ENCODE results near the gene PFN3.

PFN3 gene

DNA sequence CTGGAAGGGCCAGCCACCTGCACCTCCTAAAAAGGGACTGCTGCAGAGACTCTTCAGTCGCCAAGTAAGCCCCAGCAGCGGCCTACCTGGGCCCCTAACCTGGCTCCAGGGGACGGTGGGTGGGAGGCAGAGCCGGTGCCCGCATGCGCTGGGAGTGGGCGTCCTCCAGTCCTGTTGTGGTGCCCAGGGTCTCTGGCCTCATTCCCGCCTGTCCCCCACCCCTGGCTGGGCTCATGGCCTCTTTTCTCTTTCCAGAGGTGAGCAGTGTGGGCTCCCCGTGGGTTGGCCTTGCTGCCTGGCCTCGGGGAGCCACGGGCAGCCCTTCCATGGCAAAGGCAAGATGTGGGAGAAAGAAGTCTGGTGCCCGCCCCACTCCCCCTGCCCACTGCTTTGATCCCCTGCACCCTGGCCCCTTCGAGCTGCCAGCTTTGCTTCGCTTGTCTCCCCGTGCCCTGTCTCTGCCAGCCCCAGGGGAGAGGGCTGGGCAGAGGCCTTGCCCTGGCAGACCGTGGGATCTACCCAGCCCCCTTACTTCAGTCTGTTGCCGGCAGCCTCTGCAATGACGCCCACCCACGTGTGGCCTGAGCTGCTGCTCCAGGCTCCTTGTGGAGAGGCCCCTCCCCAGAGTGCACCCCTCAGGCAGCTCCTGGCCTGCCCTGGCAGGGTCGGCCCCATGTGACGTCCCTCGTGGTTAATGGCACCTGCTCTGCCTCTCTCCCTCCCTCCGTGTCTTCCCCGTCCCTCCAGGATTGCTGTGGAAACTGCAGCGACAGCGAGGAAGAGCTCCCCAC, 40.7 kb upstream of the PFN3 start:
- H3K4me1 Mint-ChIP-seq: peaks cover 67% of the 10 kb centered on the region
- H3K4me3 Mint-ChIP-seq: no peak overlapping the region
- H3K27ac Mint-ChIP-seq: no peak overlapping the region
- H3K36me3 Mint-ChIP-seq: peaks cover 11% of the 10 kb centered on the region
- no peaks in the 10 kb centered on the region for H3K9me3 Mint-ChIP-seq
- no peaks in the 10 kb centered on the region for H3K27me3 Mint-ChIP-seq

DNA sequence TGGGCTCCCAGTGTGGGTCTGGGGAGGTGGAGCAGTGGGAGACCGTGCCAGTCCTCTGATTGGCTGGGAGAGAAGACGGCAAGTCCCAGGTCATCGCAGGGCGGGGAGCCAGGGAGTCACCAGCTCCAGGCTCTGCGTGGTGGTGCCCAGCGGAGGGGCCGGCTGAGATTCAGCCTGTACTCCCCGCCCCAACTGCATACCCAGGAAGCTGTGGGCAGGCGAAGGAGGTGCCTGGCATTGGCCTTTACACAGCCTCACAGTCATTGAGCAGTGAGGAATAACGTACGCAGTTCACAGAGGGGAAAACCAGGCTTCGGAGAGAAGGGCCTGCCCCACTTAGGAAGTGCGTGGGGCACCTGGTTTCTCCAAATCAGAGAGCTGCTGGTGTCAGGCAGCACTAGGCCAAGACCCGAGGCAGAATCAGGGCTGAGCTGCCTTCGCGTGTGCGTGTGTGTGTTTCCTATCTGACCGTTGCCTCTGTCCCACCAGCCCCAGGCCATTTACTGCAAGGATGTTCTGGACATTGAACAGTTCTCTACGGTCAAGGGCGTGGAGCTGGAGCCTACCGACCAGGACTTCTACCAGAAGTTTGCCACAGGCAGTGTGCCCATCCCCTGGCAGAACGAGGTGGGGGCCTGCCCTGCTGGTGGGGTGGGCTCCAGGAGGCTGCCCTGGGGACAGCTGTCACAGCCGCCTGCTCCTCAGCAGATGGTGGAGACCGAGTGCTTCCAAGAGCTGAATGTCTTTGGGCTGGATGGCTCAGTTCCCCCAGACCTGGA, 39.9 kb upstream of the PFN3 start:
- peaks cover 59% of the 10 kb centered on the region for H3K4me1 Mint-ChIP-seq

DNA sequence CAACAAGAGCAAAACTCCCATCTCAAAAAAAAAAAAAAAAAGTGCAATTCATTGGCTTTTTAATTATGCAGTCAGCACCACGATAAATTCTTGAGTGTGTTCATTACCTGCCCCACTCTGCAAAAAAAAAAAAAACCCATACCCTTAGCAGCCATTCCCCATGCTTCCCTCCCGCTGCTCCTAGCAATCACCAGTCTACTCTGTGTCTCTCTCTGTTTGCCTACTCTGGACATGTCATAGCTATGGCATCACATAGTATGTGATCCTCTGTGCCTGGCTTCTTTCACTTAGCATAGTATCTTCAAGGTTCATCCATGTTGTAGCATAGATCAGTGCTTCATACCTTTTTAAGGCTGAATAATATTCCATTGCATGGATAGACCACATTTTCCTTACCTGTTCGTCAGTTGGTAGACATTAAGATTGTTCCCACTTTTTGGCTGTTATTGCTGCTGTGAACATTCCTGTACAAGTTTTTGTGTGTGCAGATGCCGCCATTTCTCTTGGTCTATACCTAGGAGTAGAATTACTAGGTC, 39.1 kb upstream of the PFN3 start:
- peak overlapping the region; percentile 83 for H3K27ac Mint-ChIP-seq
- H3K36me3 Mint-ChIP-seq: peaks cover 11% of the 10 kb centered on the region
- peaks cover 56% of the 10 kb centered on the region for H3K4me1 Mint-ChIP-seq
- no peaks in the 10 kb centered on the region for H3K27me3 Mint-ChIP-seq
- H3K9me3 Mint-ChIP-seq: no peaks in the 10 kb centered on the region
- no peak overlapping the region for H3K4me3 Mint-ChIP-seq

More for the DNA sequence above, 39.9 kb upstream of the PFN3 start:
- peak overlapping the region; percentile 36 for H3K4me3 Mint-ChIP-seq
- H3K36me3 Mint-ChIP-seq: peaks cover 11% of the 10 kb centered on the region
- H3K9me3 Mint-ChIP-seq: no peaks in the 10 kb centered on the region
- H3K27ac Mint-ChIP-seq: peak overlapping the region; percentile 83
- no peaks in the 10 kb centered on the region for H3K27me3 Mint-ChIP-seq

DNA sequence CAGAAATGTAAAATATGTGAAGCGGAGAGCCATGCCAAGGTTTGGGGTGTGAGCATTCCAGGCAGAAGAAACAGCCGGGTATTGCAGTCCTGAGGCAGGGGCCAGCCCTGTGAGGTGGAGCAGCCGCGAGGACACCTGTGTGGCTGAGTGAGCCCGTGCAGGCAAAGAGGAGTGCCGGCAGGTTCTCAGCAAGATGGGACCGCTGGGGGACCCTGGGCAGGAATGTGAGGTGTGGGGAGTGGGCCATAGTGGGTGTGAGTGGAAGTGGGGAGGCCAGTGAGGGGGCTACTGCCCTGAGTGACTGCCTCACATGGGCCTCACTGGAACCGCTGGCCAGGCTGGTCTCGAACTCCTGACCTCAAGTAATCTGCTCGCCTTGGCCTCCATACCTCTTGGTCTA, 38.0 kb upstream of the PFN3 start:
- Mint-ChIP-seq H3K9me3 (no peaks in the 10 kb centered on the region), H3K4me3 (peak overlapping the region; percentile 3), H3K27ac (peak overlapping the region; percentile 76), H3K36me3 (peaks cover 15% of the 10 kb centered on the region), H3K4me1 (peaks cover 56% of the 10 kb centered on the region), H3K27me3 (no peaks in the 10 kb centered on the region)

DNA sequence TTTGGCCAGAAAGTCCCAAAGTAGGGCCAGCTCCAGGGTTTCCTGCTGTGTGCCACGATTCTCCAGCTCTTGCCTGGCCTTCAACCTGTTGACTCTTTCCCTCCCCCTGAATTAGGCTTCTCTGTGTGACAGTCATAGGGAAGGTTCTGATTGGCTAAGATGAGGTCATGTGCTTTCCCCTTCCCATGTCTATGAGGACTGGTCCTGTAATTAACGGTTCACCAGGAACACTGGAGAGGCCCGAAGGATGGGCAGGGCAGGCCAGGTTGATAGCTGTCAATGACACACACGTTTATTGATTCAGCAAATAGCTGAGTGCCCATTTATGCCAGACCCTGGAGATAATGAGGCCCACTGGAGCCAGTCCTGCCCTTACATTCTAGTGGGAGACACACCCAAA, 37.2 kb upstream of the PFN3 start:
- no peaks in the 10 kb centered on the region for H3K27me3 Mint-ChIP-seq
- H3K4me3 Mint-ChIP-seq: no peak overlapping the region
- peaks cover 15% of the 10 kb centered on the region for H3K36me3 Mint-ChIP-seq
- peaks cover 64% of the 10 kb centered on the region for H3K4me1 Mint-ChIP-seq
- no peak overlapping the region for H3K27ac Mint-ChIP-seq
- H3K9me3 Mint-ChIP-seq: no peaks in the 10 kb centered on the region

DNA sequence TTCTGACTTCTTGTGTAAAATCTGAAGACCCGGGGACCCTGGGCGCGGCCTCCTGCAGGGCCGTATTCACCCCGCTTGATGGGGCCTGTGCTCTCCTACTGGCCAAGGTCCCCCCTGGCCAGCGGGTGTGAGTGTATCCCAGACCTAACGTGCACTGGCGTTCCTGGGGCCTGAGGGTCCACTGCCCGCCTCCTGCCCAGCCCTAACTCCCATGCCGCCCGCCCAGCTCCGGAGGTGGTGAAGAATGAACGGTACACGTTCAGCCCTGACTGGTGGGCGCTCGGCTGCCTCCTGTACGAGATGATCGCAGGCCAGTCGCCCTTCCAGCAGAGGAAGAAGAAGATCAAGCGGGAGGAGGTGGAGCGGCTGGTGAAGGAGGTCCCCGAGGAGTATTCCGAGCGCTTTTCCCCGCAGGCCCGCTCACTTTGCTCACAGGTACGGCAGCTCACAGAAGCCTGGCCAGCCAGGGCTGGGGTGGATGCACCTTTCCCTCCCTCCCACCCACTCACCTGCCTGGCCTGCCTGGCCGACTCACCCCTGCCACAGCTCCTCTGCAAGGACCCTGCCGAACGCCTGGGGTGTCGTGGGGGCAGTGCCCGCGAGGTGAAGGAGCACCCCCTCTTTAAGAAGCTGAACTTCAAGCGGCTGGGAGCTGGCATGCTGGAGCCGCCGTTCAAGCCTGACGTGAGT, 35.5 kb upstream of the PFN3 start:
- no peak overlapping the region for H3K27ac Mint-ChIP-seq
- no peak overlapping the region for H3K4me3 Mint-ChIP-seq
- H3K27me3 Mint-ChIP-seq: no peaks in the 10 kb centered on the region
- no peaks in the 10 kb centered on the region for H3K9me3 Mint-ChIP-seq
- H3K4me1 Mint-ChIP-seq: peaks cover 70% of the 10 kb centered on the region
- H3K36me3 Mint-ChIP-seq: peaks cover 17% of the 10 kb centered on the region

DNA sequence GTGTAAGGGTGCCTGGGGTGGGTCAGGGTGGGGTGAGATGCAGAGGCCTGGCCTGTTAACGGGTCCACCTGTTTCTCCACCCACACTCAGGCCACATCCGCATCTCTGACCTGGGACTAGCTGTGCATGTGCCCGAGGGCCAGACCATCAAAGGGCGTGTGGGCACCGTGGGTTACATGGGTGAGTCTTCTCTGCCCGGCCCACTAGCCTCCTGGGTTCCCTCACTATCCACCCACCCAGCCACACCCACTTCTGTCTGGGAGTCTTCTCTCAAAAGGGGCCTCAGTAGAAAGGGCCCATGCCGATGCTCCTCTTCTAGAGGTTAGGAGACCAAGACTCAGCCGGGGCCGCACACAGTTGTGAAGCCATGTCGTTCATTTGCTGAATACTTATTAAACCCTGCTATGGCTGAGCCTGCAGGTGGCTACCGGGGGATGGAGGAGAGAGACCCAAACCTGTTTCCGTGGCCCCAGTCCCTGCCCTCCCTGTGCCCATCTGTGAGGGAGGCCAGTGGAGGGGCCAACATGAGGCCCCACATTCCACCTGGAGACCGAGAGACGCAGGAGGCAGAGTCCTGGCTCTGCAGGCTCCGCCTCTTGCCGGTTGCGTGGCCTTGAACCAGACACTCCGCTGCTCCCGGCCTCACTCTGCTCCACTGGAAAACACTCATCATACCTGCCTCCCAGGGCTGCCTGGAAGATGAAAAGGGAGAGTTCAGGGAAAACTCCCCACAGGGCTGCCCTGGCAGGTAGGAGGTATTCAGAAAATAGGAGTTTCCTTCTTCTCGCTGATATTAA, 34.7 kb upstream of the PFN3 start:
- H3K9me3 Mint-ChIP-seq: no peaks in the 10 kb centered on the region
- no peaks in the 10 kb centered on the region for H3K27me3 Mint-ChIP-seq
- H3K4me3 Mint-ChIP-seq: no peak overlapping the region
- H3K27ac Mint-ChIP-seq: peak overlapping the region; percentile 30
- H3K4me1 Mint-ChIP-seq: peaks cover 74% of the 10 kb centered on the region
- H3K36me3 Mint-ChIP-seq: peaks cover 19% of the 10 kb centered on the region

DNA sequence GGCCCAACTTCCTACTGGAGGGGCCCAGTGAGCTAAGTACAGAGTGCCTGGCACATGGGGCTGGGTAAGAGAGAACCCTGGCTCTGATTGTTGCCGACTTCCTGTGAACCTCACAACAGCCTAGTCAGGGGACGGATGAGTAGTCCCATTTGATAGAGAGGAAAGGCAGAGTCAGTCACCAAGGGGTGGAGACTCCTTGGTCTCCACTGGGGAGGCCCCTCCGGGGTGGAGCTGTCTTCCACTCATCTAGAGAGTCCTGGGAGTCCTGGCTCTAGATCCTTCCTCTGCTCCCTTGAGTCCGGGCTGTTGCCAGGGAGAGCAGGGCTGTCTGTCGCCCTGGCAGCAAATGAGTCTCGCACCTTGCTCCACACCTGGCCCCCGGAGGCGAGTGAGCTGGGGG, 34.0 kb upstream of the PFN3 start:
- Mint-ChIP-seq H3K27me3 (no peaks in the 10 kb centered on the region), H3K36me3 (peaks cover 15% of the 10 kb centered on the region), H3K9me3 (no peaks in the 10 kb centered on the region), H3K4me1 (peaks cover 74% of the 10 kb centered on the region), H3K27ac (peak overlapping the region; percentile 91), H3K4me3 (peak overlapping the region; percentile 79)

DNA sequence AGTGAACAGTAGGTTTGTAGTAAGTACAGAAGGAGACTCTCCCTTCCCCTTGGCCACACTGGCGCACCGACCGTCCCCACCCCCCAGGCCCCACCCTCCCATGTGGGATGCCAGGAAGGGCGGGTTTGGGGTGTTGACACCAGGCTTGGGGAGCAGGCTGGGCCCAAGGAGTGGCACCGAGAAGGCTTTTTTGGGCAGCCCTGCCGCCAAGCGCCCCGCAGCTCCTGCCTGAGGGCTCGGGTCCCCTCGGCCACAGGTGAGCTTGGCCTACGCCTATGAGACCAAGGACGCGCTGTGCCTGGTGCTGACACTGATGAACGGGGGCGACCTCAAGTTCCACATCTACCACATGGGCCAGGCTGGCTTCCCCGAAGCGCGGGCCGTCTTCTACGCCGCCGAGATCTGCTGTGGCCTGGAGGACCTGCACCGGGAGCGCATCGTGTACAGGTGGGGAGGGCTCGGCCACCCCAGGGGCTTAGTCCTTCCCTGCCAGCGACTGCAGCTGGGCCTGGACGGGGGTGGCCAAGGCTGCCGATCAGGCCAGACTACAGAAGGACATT, 33.3 kb upstream of the PFN3 start:
- peak overlapping the region; percentile 51 for H3K4me3 Mint-ChIP-seq

DNA sequence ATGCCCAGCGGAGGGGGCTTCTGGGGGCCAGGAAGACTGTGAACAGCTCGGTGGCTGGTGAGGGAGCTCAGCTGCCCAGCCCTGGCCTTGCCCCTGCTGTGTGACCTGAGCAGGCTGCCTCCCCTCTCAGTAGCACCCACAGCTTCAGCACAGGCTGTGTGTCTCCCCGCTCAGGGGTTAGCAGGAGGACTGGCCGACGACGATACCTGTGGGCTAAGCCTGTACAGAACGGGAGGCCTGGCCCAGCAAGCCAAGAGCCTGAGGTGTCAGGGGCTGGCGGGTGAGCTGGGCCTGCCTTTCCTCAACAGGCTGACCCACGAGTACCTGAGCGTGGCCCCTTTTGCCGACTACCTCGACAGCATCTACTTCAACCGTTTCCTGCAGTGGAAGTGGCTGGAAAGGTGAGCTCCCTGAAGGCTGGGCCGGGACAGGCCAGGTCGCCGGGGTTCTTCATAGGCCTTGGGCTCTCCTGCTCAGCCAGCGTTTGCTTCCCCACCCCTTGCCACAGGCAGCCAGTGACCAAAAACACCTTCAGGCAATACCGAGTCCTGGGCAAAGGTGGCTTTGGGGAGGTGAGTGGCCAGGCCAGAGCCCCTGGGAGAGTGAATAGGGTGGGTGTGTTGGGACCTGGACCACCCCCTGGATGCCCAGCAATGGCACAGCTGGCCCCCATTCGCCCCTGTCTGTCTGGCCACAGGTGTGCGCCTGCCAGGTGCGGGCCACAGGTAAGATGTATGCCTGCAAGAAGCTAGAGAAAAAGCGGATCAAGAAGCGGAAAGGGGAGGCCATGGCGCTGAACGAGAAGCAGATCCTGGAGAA, 32.6 kb upstream of the PFN3 start:
- Mint-ChIP-seq H3K4me3 (peak overlapping the region; percentile 51), H3K36me3 (peaks cover 10% of the 10 kb centered on the region), H3K9me3 (no peaks in the 10 kb centered on the region), H3K27me3 (no peaks in the 10 kb centered on the region), H3K4me1 (peaks cover 74% of the 10 kb centered on the region), H3K27ac (peak overlapping the region; percentile 70)

More for the DNA sequence above, 33.3 kb upstream of the PFN3 start:
- no peaks in the 10 kb centered on the region for H3K27me3 Mint-ChIP-seq
- H3K9me3 Mint-ChIP-seq: no peaks in the 10 kb centered on the region
- peaks cover 13% of the 10 kb centered on the region for H3K36me3 Mint-ChIP-seq
- H3K4me1 Mint-ChIP-seq: peaks cover 76% of the 10 kb centered on the region
- H3K27ac Mint-ChIP-seq: peak overlapping the region; percentile 70

DNA sequence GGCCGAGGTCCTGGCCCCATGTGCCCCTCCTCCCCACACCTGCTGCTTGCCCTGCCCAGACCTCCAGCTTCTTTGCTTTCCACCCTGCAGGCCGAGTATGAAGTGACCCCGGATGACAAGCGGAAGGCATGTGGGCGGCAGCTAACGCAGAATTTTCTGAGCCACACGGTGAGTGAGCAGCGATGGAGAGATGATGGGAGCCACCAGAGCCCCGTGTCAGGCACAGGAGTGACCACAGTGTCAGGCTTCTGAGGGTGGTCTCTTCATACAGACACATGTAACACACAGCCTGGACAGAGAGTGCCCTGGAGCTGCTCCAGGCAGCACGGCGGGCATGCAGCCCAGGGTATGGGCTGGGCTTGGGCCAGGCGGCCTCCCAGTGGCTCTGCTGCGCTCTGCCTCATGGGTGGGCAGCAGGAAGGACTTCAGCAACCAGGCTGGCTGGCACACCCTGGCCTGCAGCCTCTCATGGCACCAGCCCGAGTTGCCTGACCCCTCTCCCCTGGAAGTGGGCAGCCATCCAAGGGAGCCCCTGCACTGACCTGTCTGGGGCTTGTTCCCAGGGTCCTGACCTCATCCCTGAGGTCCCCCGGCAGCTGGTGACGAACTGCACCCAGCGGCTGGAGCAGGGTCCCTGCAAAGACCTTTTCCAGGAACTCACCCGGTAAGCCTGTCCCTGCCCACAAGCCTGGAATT, 31.8 kb upstream of the PFN3 start:
- peak overlapping the region; percentile 93 for H3K4me3 Mint-ChIP-seq
- no peaks in the 10 kb centered on the region for H3K9me3 Mint-ChIP-seq
- H3K27me3 Mint-ChIP-seq: no peaks in the 10 kb centered on the region
- H3K27ac Mint-ChIP-seq: peak overlapping the region; percentile 95
- peaks cover 74% of the 10 kb centered on the region for H3K4me1 Mint-ChIP-seq
- peaks cover 10% of the 10 kb centered on the region for H3K36me3 Mint-ChIP-seq

DNA sequence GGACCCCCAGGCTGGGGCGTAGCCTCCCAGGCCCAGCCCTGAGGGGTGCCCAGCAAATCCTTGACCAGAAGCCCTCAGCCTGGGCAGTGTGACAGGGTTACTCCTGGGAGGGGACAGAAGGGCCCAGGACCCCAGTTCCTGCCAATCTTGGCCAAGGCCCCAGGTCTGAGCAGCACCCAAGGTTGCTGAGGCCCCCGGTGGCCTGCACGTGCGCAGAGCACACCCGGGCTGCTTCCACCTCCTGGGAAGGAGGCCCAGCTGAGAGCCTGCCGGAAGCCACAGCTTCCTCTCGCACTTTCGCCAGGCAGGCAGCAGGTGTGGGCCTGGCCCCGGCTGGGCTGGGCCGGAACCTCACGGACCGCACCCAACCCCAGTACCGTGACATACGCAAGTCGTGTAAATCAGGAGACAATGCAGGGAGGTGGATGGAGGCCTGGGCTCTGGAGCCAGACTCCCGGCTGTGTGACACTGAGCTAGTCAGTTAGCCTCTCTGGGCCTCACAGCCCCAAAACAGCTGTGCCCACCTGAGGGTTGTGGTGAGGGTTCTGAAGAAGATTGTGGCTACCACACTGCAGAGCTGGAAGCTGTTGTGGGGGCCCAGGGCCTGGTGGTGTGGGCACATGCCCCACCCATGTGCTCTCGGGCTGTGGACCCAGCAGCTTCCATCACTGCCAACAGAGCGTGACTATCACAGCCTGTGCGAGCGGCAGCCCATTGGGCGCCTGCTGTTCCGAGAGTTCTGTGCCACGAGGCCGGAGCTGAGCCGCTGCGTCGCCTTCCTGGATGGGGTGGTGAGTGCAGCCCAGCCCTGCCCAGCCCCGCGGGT, 31.1 kb upstream of the PFN3 start:
- peaks cover 68% of the 10 kb centered on the region for H3K4me1 Mint-ChIP-seq
- H3K36me3 Mint-ChIP-seq: peaks cover 8% of the 10 kb centered on the region
- H3K4me3 Mint-ChIP-seq: peak overlapping the region; percentile 93
- no peaks in the 10 kb centered on the region for H3K9me3 Mint-ChIP-seq
- H3K27ac Mint-ChIP-seq: peak overlapping the region; percentile 95
- no peaks in the 10 kb centered on the region for H3K27me3 Mint-ChIP-seq

DNA sequence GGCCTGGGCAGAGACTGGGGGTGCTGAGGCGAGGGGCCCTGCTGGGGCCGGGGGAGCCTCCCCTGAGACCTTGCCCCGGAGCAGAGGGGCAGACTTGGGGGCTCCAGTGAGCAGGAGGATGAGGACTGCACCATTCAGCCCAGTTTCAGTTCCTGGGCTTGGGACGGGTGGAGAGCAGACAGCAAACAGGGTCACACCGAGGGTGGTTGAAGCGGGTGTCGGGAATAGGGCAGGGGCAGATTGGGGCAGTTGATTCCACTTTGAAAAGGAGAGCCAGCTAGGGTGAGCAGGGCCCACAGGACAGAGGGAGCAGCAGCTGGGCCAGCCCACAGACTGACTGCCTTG, 30.5 kb upstream of the PFN3 start:
- Mint-ChIP-seq H3K9me3 (no peaks in the 10 kb centered on the region), H3K27ac (peak overlapping the region; percentile 59), H3K36me3 (peaks cover 10% of the 10 kb centered on the region), H3K4me1 (peaks cover 70% of the 10 kb centered on the region), H3K27me3 (no peaks in the 10 kb centered on the region), H3K4me3 (peak overlapping the region; percentile 93)
